Cerebellar cortex (tissue), 1 donor: ENCODE measurements around the gene NPIPB8.
"Not testable (repeated sequence)": the region's sequence is repeated elsewhere in the genome, so short reads cannot be mapped to it uniquely, and the experiment has no call there.

ENCODE experiments used
- DNase-seq: peaks from one replicate; pipeline ENCODE4 v3.0.0-alpha.2; 2015; ENCODE audit warnings: low spot score

The NPIPB8 gene

GRCh38 chr16:28636093-28636823 is 1.6 kb upstream of the NPIPB8 start:
- not testable (repeated sequence) for DNase-seq

- not testable (repeated sequence) for DNase-seq
These were observed 494 bp downstream of the NPIPB8 start for GRCh38 chr16:28638359-28638758.

DNA sequence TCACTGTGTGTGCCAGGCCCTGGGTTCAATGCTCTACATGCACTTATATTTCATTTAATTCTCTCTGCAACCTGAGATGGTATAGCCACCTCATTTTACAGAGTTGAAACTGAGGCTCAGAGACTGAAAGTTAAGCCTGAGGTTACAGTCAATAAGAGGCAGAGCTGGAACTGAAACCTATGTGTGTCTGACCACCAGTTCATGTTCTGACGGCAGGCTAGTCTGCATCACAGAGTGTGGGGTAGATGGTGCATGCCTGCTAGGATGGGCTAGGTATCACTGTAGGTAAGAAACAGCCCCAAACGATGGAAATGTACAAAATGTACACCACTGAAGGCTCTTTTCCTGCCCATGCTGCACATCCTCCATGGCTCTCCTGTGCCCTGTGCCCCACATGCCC is 2.1 kb downstream of the NPIPB8 start:
- not testable (repeated sequence) for DNase-seq

DNA sequence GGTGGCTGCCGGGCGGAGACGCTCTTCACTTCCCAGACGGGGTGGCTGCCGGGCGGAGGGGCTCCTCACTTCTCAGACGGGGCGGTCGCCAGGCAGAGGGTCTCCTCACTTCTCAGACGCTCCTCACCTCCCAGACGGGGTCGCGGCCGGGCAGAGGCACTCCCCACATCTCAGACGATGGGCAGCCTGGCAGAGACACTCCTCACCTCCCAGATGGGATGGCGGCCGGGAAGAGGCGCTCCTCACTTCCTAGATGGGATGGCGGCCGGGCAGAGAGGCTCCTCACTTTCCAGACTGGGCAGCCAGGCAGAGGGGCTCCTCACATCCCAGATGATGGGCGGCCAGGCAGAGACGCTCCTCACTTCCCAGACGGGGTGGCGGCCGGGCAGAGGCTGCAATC is 28.4 kb downstream of the NPIPB8 start:
- not testable (repeated sequence) for DNase-seq

DNA sequence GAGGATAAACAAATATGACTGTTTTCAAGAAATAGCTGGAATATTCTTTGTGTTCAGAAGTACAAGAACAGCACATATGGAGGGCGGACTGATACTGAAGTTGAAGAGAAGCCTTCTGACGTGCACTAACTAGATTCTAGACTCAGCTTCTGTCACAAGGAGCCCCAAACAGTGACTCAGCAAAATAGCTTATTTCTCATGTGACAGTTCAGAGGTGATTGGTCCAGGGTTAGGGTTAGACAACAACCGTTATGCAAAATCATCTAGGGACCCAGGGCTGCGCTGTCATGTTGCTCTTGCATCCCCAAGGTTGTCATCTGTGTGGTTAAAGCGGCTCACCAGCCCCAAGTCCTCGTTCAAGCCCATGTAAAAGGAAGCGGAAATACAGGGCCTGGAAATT is 29.6 kb downstream of the NPIPB8 start:
- DNase-seq, result not testable (repeated sequence)

DNA sequence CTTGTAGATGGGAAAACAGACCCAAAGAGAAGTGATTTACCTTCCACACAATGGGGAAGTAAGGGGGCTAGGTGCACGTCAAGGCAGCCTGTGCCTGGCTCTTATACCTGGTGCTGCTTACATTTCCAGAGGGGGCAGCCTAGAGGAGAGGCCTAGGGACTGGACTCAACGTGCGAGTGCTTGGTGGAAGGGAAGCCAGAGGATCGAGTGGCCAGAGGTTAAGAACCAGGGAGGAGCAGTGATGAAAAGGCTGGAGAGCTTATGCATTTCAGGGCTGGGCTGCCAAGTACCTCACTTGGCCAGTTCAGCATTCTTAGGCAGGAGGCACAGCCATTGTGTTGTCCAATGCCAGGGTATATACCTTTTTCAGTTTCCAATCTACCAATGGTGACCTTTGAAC is 30.3 kb downstream of the NPIPB8 start:
- not testable (repeated sequence) for DNase-seq

DNA sequence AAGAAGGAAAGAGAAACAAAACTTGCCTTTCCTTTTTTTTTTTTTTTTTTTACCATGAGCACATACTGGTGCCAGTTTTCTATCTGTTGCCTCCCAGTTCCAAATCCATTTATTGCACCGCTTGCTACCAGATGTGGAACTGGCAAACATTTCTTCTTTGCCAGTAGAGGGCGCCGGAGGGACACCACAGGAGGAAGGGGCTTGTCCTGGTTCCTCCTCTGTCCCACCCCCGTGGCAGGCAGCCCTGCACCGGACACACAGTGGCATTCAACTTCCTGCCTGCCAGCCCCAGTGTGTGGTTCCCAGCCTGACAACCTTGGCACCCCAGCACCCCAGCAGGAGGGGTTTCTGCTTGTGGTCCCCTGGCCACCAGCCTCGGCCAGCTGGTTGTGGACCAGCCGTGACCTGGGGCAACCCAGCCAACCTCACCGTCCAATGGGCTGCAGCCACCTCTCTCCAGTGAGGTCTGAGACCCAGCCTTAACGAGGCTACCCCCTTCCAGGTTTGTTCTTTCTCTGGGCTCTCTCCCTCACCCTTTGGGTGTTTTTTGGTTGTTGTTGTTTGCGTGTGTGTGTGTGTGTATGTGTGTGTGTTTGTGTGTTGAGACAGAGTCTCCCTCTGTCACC is 50.6 kb downstream of the NPIPB8 start:
- DNase-seq, result not testable (repeated sequence)

- DNase-seq, result not testable (repeated sequence)
These were observed 51.6 kb downstream of the NPIPB8 start for GRCh38 chr16:28689425-28689824.

- DNase-seq, result not testable (repeated sequence)
These were observed 53.9 kb downstream of the NPIPB8 start for GRCh38 chr16:28691722-28692121.

- DNase-seq, result not testable (repeated sequence)
These were observed 55.5 kb downstream of the NPIPB8 start for GRCh38 chr16:28693257-28693950.

- DNase-seq, result not testable (repeated sequence)
These were observed 61.9 kb downstream of the NPIPB8 start for GRCh38 chr16:28699792-28700191.

DNA sequence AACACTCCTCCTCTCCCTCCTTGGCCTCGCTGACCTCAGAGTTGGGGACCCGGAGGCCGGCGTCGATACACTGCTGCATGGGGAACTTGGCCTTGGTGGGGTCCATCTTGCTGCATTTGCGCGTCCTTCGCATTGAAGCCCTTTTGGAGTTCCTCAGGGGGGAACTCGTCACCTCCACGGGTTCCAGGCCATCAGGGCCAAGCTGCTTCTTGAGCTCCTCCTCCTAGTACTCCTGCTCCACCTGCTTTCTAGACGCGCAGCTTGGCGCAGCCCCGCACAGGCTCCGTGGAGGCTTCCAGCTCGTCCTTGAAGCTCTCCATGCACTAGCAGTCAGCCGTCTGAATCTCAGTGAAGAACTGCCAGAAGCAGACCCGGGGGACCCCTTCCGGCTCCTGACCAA is 62.5 kb downstream of the NPIPB8 start:
- DNase-seq, result not testable (repeated sequence)

- DNase-seq, result not testable (repeated sequence)
These were observed 63.5 kb downstream of the NPIPB8 start for GRCh38 chr16:28701384-28701783.

- DNase-seq, result not testable (repeated sequence)
These were observed 66.4 kb downstream of the NPIPB8 start for GRCh38 chr16:28704246-28704645.
